CD4-positive, alpha-beta T cell (primary cell): ENCODE measurements around the gene STC2. TPM values are rescaled to one million over a fixed set of nuclear protein-coding genes. Genes with fewer than 3 reads are reported as not detected.

ENCODE experiments used
- ATAC-seq: fragments of 200-7000 bp; cut with Tn5 transposase; one replicate; pipeline ENCODE4 v1.10.0; 2022; ENCODE audit warnings: mild to moderate bottlenecking; ENCODE audit not compliant: poor library complexity
- CTCF ChIA-PET: fragments of 350-600 bp; sonication (Branson Sonifier 250); formaldehyde crosslinking; loops from one replicate; lab custom pipeline; 2021; ENCODE audit warnings: antibody characterized with exemption, inconsistent platforms; lab: Charles Lee
- POLR2A ChIA-PET: fragments of 350-600 bp; sonication (Branson Sonifier 250); formaldehyde crosslinking; loops from one replicate; lab custom pipeline; 2021; ENCODE audit warnings: antibody characterized with exemption, inconsistent platforms; lab: Charles Lee
- DNase-seq, 14 experiments: peaks; one replicate each; pipeline ENCODE4 v3.0.0-alpha.2; 2013 to 2020; ENCODE audit warnings: mixed read lengths in 2 of 14
- H3K27ac ChIP-seq, 2 donors: one replicate each; pipeline versions ENCODE4 v1.5.1 to v1.7.0; 2013; ENCODE audit warnings: low read length in 2 of 2, low read depth in 1 of 2, mild to moderate bottlenecking in 1 of 2
- H3K27me3 ChIP-seq, 2 experiments: 1 replicate in 1 of 2; 2 replicates in 1 of 2; pipeline versions ENCODE4 v1.6.1 to v1.7.0; 2013; ENCODE audit warnings: low read length in 2 of 2, control low read depth in 1 of 2, mild to moderate bottlenecking in 1 of 2, moderate library complexity in 1 of 2; ENCODE audit not compliant: insufficient read depth in 2 of 2, control insufficient read depth in 1 of 2
- H3K36me3 ChIP-seq: one replicate; pipeline ENCODE4 v1.6.1; 2013; ENCODE audit warnings: low read length, control low read depth; ENCODE audit not compliant: insufficient read depth
- H3K4me1 ChIP-seq: one replicate; pipeline ENCODE4 v1.6.1; 2013; ENCODE audit warnings: low read length, control low read depth; ENCODE audit not compliant: insufficient read depth
- H3K4me3 ChIP-seq: one replicate; pipeline ENCODE4 v1.5.1; 2013; ENCODE audit warnings: mild to moderate bottlenecking, low read length, moderate library complexity
- H3K9me3 ChIP-seq, 2 experiments: 1 replicate in 1 of 2; 2 replicates in 1 of 2; pipeline versions ENCODE4 v1.6.1 to v1.7.0; 2013; ENCODE audit warnings: low read length in 2 of 2, mild to moderate bottlenecking in 2 of 2, control low read depth in 1 of 2, moderate library complexity in 1 of 2; ENCODE audit not compliant: control insufficient read depth in 1 of 2, insufficient read depth in 1 of 2
- H3K27ac Mint-ChIP-seq: one replicate; pipeline ENCODE4 v1.8.0; 2020; ENCODE audit warnings: mixed read lengths
- H3K27me3 Mint-ChIP-seq: one replicate; pipeline ENCODE4 v1.8.0; 2021; ENCODE audit warnings: mixed read lengths
- H3K36me3 Mint-ChIP-seq: one replicate; pipeline ENCODE4 v1.8.0; 2021; ENCODE audit warnings: low read depth, mixed read lengths
- H3K4me1 Mint-ChIP-seq: one replicate; pipeline ENCODE4 v1.8.0; 2021; ENCODE audit warnings: low read depth, mixed read lengths
- H3K4me3 Mint-ChIP-seq: one replicate; pipeline ENCODE4 v1.8.0; 2020; ENCODE audit warnings: mild to moderate bottlenecking, mixed read lengths
- H3K9me3 Mint-ChIP-seq: one replicate; pipeline ENCODE4 v1.8.0; 2020; ENCODE audit warnings: mixed read lengths
- intact Hi-C, 2 experiments: fragments of 100-400 bp; cut with DNase I in 1 of 2; cut with micrococcal nuclease in 1 of 2; formaldehyde crosslinking; loops; one replicate each; pipeline versions ENCODE4 v1.15.1 to v1.9.0; 2023 to 2025; cut with DNase I, micrococcal nuclease
- total RNA-seq, 174 experiments: library from RNA in 2 of 174; stranded (reverse) in 2 of 174; gene quantifications; one replicate each; pipeline ENCODE4 v1.2.3 and lab custom pipeline; 2021 to 2026
- TF ChIP-seq, protein P1 (sequence below): fragments of 200-600 bp; IDR thresholded peaks from one replicate; pipeline ENCODE4 v1.8.0; 2022; ENCODE audit warnings: antibody characterized with exemption, mild to moderate bottlenecking

STC2 gene
- total RNA-seq, 2 experiments from 2014 or later = not detected

DNA sequence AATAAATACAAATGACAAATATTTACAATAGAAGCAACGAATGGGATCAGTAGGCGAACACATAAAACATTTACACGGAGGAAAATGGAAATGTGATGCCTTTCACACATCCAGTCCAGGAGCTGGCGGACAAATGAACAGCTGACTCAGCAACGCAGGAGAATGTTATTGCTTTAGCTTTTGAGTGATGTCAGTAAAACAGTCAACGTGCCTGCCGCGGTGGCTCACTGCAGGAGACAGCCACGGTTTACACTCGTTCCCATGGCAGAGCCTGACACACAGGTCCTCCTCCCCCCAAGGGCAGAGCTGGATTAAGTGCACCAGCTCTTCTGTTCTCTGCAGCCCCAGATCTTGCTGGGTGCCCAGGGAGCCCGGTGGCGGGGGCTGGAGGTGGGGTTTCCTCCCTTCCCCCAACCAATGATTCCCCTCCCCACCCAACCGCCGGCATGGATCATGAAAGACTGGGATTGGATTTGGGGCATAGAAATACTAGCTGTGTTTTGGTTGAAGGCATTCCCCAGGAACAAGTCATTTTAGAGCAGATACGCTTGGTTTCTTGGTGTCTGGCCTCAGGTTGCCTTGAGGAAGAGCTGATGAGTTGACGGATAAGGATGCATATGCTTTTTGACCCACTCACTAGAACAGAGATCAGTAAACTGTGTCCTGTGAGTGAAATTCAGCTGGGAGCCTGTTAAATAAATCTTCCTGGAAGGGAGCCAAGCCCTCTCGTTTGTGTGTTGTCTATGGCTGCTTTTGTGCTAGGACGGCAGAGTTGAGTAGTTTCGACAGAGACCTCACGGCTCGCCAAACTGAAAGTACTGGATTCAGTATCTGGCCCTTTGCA, 12.5 kb downstream of the STC2 start:
- no peaks in the 10 kb centered on the region for H3K4me1 ChIP-seq
- TF ChIP-seq, protein P1, sequence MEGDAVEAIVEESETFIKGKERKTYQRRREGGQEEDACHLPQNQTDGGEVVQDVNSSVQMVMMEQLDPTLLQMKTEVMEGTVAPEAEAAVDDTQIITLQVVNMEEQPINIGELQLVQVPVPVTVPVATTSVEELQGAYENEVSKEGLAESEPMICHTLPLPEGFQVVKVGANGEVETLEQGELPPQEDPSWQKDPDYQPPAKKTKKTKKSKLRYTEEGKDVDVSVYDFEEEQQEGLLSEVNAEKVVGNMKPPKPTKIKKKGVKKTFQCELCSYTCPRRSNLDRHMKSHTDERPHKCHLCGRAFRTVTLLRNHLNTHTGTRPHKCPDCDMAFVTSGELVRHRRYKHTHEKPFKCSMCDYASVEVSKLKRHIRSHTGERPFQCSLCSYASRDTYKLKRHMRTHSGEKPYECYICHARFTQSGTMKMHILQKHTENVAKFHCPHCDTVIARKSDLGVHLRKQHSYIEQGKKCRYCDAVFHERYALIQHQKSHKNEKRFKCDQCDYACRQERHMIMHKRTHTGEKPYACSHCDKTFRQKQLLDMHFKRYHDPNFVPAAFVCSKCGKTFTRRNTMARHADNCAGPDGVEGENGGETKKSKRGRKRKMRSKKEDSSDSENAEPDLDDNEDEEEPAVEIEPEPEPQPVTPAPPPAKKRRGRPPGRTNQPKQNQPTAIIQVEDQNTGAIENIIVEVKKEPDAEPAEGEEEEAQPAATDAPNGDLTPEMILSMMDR = no peak
- no peaks in the 10 kb centered on the region for H3K4me1 Mint-ChIP-seq
- no peaks in the 10 kb centered on the region for H3K9me3 Mint-ChIP-seq
- H3K27ac ChIP-seq = no peak overlapping the region
- intact Hi-C loops = no loop called here
- no peaks in the 10 kb centered on the region for H3K36me3 ChIP-seq
- no peak overlapping the region for H3K27ac Mint-ChIP-seq
- DNase-seq = no peak
- ChIA-PET CTCF (no interaction called here), POLR2A (no interaction called here)
- peaks cover 13 to 37% of the 10 kb centered on the region in 2 experiments for H3K27me3 ChIP-seq
- H3K4me3 Mint-ChIP-seq = no peak overlapping the region
- no peak overlapping the region for H3K4me3 ChIP-seq
- ATAC-seq = no peak
- no peaks in the 10 kb centered on the region for H3K36me3 Mint-ChIP-seq
- peaks cover 0 to 5% of the 10 kb centered on the region in 2 experiments for H3K9me3 ChIP-seq
- peaks cover 96% of the 10 kb centered on the region for H3K27me3 Mint-ChIP-seq

DNA sequence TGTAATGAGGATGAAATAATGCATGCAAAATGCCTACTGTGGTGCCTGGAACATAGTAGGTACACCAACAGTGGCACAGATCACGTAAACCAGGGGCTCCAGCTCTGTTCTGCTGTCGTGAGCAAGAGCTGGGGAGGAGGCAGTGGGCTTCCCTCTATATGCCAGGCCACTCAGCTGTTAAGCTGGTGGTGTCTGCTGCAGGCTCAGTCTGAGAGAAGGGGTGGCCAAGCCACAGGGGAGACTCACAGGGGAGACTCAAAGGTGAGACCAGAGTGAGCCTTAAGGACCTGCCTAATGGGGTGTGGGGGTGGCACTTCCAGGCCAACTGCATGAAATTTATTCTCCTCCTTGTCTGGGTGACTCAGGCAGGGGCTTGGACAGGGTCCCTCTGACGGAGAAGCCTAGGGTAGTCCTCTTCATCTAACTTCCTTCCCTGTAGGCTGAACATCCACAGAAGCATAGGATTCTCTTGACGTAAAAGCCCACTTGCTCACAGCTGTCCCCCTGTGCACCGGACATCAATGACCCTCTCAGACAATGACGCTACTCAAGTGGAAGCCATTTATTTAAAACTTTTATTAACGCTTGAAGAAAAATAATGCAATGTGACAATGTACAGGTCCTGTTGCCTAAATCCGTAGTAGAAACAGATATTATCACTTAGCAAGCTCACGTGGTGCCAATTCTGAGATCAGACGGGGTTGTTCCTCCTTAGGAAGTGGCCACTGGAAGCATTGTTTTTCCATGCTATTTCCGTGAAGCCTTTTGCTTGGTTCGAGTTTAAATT, 13.9 kb downstream of the STC2 start:
- Mint-ChIP-seq H3K9me3 (no peaks in the 10 kb centered on the region), H3K4me3 (no peak overlapping the region), H3K36me3 (no peaks in the 10 kb centered on the region), H3K27ac (no peak overlapping the region), H3K4me1 (no peaks in the 10 kb centered on the region), H3K27me3 (peaks cover 92% of the 10 kb centered on the region)
- H3K9me3 ChIP-seq = peaks cover 0 to 12% of the 10 kb centered on the region in 2 experiments
- H3K4me1 ChIP-seq = no peaks in the 10 kb centered on the region
- H3K27me3 ChIP-seq = peaks cover 20 to 40% of the 10 kb centered on the region in 2 experiments
- no peak for DNase-seq
- CTCF ChIA-PET = no interaction called here
- H3K27ac ChIP-seq = no peak overlapping the region
- no peak for ATAC-seq
- H3K4me3 ChIP-seq = no peak overlapping the region
- no peaks in the 10 kb centered on the region for H3K36me3 ChIP-seq
- intact Hi-C loops = no loop called here
- POLR2A ChIA-PET = no interaction called here
- TF ChIP-seq, protein P1 = no peak

DNA sequence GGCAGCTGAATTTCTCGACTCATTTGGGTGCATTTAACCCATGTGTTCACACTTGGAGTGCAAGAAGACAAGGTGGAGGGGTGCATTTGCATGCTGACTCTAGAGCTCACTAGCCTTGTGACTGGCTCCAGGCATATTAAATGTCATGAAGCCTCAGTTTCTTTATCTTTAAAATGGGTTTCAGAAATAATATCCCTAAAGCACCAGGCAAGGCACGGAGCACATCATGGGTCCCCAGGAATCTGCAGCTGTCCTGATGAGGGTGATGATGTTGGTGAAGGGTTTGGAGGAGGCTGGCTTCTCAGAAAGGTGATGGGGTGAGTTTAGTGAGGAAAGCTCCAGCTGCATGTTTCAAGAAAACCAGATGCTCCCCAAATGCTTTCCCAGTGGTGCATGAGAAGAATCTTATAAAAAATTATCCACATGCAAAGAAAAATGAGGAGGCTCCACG, 14.8 kb downstream of the STC2 start:
- Histone ChIP-seq H3K36me3 (no peaks in the 10 kb centered on the region), H3K9me3 (peaks cover 0 to 19% of the 10 kb centered on the region in 2 experiments), H3K4me1 (no peaks in the 10 kb centered on the region), H3K27ac (no peak overlapping the region), H3K4me3 (no peak overlapping the region), H3K27me3 (peaks cover 21 to 39% of the 10 kb centered on the region in 2 experiments)
- CTCF ChIA-PET = no interaction called here
- H3K27ac Mint-ChIP-seq = no peak overlapping the region
- peaks cover 3% of the 10 kb centered on the region for H3K9me3 Mint-ChIP-seq
- H3K36me3 Mint-ChIP-seq = no peaks in the 10 kb centered on the region
- H3K4me3 Mint-ChIP-seq = no peak overlapping the region
- intact Hi-C loops = no loop called here
- no peak for DNase-seq
- TF ChIP-seq, protein P1 = no peak
- H3K4me1 Mint-ChIP-seq = no peaks in the 10 kb centered on the region
- peaks cover 88% of the 10 kb centered on the region for H3K27me3 Mint-ChIP-seq
- POLR2A ChIA-PET = no interaction called here
- ATAC-seq = no peak
